Lung microvascular endothelial cell (primary cell): ENCODE data around the gene FEM1C. TPM values are rescaled to one million over a fixed set of nuclear protein-coding genes. Genes with fewer than 3 reads are reported as not detected.

Experiments used
- DNase-seq, 2 donors: peaks; one replicate each; pipeline versions ENCODE4 v3.0.0 to v3.0.0-alpha.2; 2010; ENCODE audit warnings: low read depth in 2 of 2
- total RNA-seq: library from RNA; depleted of rRNA; stranded (reverse); fragments of >200 nt; gene quantifications from 2 replicates; pipeline ENCODE4 v1.2.1, GENCODE V29; 2014

The FEM1C gene
- total RNA-seq = 9.8 and 11.7 TPM in 2 replicates

GRCh38 chr5:115544436-115545350 is at the start of gene FEM1C:
FEM1C (minus strand) TSS chr5:115544775; CDS start chr5:115543493, 1,282 bp downstream.
- DNase-seq = peak; percentile 99

- DNase-seq = no peak
Observed at GRCh38 chr5:115589043-115589442, 44.5 kb upstream of the FEM1C start.

- no peak for DNase-seq
Observed at GRCh38 chr5:115588640-115589039, 44.1 kb upstream of the FEM1C start.

- DNase-seq = peak; percentile 48 to 51
Observed at GRCh38 chr5:115586525-115587146, 42.1 kb upstream of the FEM1C start.

GRCh38 chr5:115585265-115585664 is 40.7 kb upstream of the FEM1C start:
- peak in 1 of 2 donors; percentile 24 for DNase-seq

GRCh38 chr5:115584501-115584900 is 39.9 kb upstream of the FEM1C start:
- no peak for DNase-seq

GRCh38 chr5:115583474-115583873 is 38.9 kb upstream of the FEM1C start:
- peak in 1 of 2 donors; percentile 97 for DNase-seq

GRCh38 chr5:115580941-115581340 is 36.4 kb upstream of the FEM1C start:
- DNase-seq = peak in 1 of 2 donors; percentile 53

- DNase-seq = no peak
Observed at GRCh38 chr5:115579747-115580173, 35.2 kb upstream of the FEM1C start.

GRCh38 chr5:115579216-115579615 is 34.6 kb upstream of the FEM1C start:
- DNase-seq = no peak

GRCh38 chr5:115578657-115579056 is 34.1 kb upstream of the FEM1C start:
- no peak for DNase-seq

GRCh38 chr5:115577741-115578140 is 33.2 kb upstream of the FEM1C start:
- DNase-seq = no peak

GRCh38 chr5:115577329-115577728 is 32.8 kb upstream of the FEM1C start:
- no peak for DNase-seq

- peak; percentile 74 to 96 for DNase-seq
Observed at GRCh38 chr5:115575167-115576070, 30.8 kb upstream of the FEM1C start.

- DNase-seq = peak in 1 of 2 donors; percentile 61
Observed at GRCh38 chr5:115573133-115573532, 28.6 kb upstream of the FEM1C start.

GRCh38 chr5:115571441-115571878 is 26.9 kb upstream of the FEM1C start:
- DNase-seq = peak; percentile 16 to 18

- no peak for DNase-seq
Observed at GRCh38 chr5:115568668-115569067, 24.1 kb upstream of the FEM1C start.

GRCh38 chr5:115565233-115565632 is 20.7 kb upstream of the FEM1C start:
- DNase-seq = no peak

- DNase-seq = no peak
Observed at GRCh38 chr5:115561176-115561575, 16.6 kb upstream of the FEM1C start.

GRCh38 chr5:115559524-115559923 is 14.9 kb upstream of the FEM1C start:
- peak in 1 of 2 donors; percentile 45 for DNase-seq

- DNase-seq = peak; percentile 11 to 43
Observed at GRCh38 chr5:115558388-115558956, 13.9 kb upstream of the FEM1C start.
